EH (cell line): ENCODE measurements around the gene CD226.
"Not testable (repeated sequence)": the region's sequence is repeated elsewhere in the genome, so short reads cannot be mapped to it uniquely, and the experiment has no call there.

Experiments used
- DNase-seq: peaks from one replicate; pipeline ENCODE4 v3.0.0-alpha.2; 2015; ENCODE audit warnings: low read depth

The CD226 gene

DNA sequence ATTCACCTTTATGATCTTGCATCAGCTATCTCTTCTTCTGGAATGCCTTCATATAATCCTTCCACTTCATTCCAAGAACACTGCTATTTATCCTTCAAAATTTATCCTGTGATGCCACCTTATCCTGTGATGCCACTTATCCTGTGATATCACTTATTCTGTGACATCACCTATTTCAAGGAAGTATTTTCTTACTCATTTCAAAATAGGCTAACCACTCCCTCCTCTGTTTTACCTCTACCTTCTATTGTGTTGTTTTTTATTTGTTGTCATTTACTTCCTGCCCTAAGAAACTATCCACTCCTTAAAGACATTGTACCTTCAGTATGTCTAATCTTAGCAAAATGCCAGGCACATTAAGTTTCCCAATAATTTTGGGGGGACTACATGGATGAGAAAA lies 38.8 kb downstream of the CD226 start:
- no peak for DNase-seq

DNA sequence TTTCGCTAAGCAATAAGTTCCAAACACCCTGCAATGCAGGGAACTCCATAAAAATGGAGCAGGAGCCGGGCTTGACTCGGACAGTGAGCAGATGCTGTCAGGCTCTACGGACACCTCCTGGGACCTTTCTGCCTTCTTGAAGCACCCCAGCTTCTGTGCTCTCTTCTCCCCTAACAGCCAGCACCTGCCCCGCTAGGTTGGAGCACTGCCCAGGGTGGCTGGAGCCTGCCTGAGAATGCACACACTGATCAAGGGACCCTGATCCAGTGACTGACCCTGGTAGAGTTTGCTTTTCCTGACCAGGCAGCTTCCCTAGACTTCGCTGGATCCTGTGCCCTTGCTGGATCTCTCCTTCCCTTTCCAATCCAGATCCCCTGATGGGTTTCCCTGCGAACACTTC lies 40.9 kb downstream of the CD226 start:
- DNase-seq: no peak

DNA sequence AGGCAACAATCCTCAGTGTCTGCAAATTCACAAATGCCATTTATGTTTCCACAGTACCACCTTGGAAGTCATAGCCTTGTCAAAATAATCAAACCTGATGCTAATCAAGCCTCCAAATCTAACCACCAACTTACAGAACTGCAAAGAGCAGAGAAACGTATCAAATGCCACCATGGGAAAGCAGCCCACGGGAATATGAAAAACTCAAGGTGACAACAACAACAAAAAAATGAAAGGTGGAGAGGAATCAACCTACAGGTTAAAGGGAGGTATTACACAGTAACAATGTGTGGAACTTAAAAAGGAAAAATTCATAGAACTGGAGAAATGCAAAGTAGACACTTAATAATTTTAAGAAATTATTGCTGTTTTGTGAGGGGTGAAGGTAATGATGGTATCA lies 46.7 kb downstream of the CD226 start:
- no peak for DNase-seq

DNA sequence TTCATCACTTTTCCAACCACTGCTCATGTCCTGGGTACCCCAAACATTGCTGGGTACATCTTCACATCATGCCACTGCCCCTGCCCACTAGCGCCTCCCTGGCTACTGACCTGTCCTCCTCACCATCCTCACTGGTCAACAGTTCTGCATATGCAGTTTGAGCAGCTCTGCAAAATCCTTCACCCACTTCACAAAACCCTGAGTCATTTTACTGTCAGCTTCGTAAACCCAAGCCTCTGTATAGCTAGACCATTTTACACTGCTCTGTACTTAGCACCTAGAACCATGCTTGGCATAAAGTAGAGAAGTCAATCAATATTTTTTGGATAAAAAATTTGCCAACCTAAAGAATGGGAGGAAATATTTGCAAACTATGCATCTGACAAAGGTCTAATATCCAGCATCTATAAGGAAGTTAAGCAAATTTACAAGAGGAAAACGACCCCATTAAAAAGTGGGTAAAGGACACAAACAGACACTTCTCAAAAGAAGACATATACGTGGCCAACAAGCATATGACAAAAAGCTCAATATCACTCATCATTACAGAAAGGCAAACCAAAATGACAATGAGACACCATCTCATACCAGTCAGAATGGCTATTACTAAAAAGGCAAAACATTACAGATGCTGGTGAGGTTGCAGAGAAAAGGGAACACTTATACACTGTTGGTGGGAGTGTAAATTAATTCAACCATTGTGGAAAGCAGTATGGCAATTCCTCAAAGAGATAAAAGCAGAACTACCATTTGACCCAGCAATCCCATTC lies 48.3 kb downstream of the CD226 start:
- DNase-seq: not testable (repeated sequence)

DNA sequence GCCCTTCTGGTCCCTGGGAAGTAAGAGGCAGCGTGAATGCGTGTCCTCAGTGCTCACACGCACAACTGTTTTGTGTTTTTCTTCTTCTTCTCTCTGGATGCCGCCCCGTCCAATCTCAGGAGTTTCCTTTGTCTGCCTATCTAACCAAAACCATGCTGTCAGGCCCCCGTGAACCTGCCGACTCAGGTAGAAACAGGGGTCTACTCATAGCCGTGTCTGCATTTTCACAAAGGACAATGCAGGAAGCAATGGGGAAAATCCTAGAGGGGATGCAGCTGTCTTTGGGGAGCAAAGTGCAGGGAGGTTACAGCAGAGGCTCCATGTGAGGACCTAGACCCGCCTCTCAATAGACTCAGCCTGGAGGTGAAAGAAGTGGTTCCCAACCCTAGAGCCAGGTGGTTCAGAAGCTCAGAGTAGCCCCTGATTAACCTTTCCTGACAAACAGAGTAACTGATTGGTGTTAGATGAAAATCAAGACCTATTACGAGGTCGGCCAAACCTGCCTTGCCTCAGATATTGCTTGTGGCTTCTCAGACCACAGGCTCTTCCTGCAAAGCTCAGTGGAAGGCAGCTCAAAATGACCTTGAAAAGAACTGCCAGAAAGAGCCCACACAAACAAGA lies 49.3 kb downstream of the CD226 start:
- no peak for DNase-seq

DNA sequence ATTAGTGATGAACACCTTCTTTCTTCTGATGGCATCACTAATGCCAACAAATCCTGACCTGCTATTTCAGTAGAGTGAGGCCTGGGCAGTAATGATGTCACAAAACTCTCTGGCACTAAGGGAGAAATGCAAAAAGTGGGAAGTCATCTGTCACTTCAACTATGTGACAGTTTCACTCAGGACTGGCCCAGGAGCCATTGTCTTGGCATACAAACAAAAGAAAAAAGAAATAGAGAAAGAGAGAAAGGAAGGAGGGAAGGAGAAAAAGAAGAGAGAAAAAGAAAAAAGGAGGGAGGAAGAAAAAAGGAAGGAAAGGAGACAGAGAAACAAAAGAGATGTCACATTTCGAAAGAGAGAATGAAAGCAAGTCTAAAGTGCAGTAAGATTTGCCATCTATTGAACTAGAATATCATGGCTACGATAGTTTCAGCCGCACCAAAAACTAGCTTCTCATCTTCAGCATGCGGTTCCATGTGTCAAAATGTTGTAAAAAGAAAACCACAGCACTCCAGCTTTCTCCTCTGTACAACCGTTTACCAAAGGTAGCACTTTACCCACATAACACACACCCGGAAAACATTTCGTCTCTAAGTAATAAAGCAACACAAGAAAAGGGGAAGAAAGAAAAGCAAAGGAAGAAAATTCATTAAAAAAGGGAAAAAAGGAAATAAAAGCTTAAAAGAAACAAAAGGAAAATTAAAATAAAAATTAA lies 50.1 kb downstream of the CD226 start:
- DNase-seq: no peak

DNA sequence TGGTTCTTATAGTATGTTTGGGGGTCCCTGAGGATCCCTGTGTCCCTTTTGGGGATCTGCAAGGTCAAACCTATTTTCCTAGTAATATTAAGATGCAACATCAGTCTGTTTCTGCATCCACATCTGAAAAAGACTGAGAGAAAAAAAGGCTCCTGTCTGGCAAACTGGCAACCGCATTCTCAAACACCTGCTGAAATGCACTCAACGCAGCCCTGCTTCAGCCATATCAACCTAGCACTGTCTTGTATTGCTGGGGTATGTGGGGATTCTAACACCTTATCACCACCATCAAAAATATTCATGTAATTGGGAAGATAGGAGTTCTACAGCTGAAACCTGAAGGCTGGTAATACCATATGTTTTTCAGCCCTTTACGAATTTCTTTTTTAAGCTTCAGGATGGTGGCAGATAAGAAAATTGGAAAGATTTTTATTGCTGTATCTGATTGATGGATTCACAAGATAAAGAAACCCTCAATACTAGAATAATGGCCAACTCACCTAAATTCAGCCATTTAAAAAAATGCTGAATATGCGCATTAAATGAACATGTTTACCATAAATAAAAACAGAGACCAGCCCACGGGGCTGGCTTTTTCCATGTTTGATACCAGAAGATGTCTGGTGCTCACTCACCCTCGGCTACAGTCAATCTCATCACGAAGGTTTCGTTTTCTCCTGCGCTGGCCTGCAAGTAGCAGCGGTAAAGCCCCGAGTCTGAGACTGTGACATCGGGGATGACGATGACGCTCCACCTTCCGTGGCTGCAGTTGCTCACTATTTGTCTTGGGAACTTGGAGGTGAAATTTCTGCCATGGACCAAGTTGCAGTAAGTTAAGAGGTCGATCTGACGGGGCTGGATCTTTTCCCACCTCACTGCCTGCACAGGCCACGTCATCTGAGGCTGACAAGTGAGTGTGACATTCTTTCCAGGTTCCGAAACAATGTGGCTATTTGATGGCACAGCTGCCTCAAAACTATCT lies 52.3 kb downstream of the CD226 start:
- no peak for DNase-seq

DNA sequence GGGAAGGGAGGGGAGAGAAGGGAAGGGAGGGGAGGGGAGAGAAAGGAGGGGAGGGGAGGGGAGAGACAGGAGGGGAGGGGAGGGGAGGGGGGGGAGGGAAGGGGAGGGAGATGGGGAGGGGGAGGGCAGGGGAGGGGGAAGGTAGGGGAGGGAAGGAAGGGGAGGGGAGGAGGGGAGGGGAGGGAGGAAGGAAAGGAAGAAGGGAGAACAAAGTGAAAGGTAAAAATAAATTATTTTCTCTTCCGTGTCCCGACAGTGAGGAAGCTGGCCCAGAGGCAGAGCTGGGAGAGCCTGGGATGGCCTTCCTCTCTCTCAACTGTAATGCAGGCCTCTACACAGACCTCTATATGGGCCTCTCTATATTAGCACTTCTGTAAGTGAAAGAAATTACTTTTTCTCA lies 53.2 kb downstream of the CD226 start:
- DNase-seq: no peak

DNA sequence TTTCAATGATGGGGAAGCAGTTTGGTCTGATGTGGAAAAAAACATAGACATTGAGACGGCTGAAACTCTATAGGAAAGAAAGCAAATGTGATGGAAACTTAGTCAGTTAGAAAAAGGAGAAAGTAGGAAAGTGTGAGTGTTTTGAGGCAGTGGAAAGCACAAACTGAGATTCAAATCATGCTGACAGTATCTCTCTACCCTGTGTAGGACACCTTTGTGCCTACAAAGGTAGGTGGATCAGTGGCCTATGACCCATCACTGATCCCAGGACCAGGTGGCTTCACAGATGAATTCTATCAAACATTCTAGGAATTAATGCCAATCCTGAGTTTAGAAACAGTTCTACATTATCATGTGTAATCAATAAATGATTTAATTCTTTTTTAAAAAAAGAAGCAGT lies 57.1 kb downstream of the CD226 start:
- no peak for DNase-seq

DNA sequence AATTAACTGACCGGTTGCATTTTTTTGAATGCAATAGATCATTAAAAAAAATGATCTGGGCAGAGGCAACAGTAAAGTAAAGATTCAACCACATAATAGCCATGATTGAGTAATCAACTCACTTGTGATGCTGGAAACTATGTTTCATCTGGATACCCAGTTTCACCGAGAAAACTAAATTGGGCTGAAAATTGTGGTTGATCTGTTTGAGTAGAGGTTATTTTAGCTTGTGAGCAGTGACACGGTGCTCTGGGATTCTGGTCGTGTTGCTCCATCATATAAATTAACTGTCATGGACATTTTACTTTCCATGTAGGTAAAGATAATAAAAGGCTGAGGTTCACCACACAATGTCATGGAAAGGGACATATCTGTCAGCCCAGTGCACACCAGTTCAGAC lies 58.7 kb downstream of the CD226 start:
- DNase-seq: no peak

DNA sequence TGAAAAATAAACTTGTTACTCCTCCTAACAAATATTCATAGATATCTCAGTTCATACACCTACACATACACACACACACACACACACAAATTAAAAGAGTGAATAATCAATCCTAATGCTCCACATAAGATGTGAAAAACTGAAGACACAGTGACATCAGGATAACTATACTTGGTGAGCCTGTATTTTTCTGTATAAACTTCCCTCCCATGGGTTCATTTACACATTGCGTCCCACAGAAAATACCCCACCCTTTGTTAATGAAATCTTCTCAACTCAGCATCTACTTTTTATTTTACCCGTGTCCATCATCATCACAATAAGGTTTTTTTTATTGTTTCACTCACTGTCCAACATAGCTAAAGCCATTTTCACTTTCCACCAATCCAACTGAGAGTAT lies 60.4 kb downstream of the CD226 start:
- no peak for DNase-seq

DNA sequence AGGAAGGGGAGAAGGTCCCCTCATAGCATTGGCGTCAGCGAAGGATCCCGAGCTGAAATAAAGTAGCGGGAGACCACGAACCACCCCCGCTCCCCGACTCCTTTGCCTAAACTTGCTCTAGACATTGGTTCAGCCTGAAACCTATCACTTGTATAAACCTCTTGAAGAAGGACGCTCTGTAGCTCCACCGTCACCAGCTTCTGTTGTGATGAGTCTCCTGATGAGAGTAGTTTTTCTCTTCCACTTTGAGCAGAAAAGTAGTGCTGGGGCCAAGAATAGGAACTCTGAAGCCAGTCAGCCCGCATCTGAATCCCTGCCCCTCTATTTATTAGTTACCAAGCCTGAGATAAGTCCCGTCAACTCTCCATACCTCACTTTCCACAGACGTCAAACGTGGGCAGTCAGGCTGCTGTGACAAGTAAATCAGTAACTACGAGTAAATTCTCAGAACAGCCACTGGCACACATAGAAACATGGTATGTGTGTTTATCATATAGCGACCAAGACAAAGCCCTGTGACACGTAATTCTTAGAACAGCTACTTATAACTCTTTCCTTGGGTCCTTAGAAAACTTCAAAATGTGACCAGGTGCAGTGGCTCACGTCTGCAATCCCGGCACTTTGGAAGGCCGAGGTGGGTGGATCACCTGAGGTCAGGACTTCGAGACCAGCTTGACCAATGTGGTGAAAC lies 61.7 kb downstream of the CD226 start:
- DNase-seq: no peak

DNA sequence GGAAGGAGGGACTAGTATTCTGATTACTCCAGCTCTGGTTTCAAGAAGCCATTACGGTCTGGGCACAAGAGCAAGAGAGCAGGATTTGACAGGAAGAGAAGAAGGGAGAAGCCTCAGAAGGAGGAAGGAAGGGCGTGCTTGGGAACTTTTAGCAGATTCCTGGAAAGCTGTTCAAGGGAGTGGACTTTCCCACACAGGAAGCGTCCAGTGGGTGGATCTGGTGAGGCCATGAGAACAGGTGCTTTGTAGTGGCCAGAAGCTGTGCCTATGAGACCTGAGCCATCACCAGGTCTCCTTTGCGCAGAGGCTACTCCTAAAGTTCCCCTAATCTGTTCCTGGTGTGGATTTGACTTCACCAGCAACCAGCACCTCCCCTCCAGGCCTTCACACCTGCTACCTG lies 62.3 kb downstream of the CD226 start:
- DNase-seq: no peak

DNA sequence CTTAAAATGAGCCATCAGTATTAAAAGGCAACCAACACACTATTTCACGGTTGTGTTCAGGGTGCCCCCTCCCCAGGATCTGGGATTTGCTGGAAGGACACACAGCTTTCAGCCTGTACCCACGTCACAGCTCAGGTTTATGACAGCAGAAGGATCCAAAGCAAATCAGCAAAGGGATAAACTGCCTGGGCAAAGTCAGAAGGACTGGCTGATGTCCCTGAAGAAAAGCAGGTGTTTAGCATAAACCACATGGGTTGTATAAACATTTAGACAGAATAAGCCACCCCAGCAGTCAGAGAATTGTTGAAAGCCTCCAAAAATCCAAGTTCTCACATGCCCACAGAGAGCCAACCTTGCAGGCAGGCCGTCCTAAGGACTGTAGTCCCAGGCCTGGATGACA lies 63.9 kb downstream of the CD226 start:
- DNase-seq: no peak

DNA sequence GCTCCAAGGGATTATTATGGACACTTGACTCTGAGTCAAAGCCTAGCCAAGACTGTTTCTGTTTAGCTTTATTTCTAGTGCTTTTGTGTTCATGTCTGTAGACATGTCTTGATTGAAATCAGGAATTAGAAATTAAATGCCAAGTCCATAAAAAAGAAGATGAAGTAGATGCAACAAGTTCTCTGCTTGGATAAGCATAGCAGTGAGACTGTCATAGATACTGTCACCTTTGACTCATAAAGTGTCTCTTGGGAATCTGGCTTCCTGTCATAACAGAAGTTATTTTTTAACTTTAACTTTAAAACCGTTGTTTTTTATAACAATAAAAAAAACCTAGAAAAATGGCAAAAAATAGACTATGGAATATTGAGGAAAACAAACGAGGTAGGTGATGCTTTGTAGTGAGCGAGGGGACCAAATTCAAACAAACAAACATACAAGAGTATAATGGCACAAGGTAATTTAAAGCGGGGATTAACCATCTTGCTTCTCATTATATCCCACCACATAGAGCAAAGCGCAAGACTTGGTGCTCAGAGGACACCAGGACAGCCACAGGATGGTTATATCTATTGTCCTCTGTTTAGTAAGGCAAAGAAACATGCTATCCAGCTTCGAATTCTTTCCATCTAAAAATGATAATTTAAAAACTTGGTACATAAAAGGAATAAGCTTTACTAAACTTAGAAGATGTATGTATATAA lies 64.6 kb downstream of the CD226 start:
- peak; percentile 3 for DNase-seq

DNA sequence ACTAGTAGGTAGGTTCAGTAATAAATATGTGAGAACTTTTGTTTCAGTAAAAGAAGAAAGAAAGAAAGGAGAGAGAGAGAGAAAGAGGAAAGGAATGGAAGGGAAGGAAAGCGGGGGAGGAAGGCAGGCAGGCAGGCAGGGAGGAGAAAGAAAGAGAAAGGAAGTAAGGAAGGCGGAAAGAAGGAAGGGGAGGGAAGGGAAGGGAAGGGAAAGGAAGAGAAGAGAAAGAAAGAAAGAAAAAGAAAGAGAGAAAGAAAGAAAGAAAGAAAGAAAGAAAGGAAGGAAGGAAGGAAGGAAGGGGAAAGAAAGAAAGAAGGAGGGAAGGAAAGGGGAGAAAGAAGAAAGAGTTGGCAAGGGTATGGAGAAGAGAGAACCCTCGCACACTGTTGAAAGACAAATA lies 67.6 kb downstream of the CD226 start:
- no peak for DNase-seq

DNA sequence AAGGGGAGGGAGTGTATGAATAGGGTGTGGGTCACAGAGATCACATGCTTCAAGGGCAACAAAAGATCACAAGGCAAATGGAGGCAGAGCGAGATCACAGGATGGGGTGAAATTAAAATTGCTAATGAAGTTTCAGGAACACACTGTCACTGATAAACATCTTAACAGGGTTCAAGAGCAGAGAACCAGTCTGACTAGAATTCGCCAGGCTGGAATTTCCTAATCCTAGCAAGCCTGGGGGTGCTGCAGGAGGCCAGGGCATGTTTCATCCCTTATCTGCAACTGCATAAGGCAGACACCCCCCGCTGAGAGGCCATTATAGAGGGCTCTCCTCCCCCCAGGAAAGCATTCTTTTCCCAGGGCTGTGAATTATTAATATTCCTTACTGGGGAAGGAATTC lies 68.6 kb downstream of the CD226 start:
- DNase-seq: not testable (repeated sequence)

DNA sequence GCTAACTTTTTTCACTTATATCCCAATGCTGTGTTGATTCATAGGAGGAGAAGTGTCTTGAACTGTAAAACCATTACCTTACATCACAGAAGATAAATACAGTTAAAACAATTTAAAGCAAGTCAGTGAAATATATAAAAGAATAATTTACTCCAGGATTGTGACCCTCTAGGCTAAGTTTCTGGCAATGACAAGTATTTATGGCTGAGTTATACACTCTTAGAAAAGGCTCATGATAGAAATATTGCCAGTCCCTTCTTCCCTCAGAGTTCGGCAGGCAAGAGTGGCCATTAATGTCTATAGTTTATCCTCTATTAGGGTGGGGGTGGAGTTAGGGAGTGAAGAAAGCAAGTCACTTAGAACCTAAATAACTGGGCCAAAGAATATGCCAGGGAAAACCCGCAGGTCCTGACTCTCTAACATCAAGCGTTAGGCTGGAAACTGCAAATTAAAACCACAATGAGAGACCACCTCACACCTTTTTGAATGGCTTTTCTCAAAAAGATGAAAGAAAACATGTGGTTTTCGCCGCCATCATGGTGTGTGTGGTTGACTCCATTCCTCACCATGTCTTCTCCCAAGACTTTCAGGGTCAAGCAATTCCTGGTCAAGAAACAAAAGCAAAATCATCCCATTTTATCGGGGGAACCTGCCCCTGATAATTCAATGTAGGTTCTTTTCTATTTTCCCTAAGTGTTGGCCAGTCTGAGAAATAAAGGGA lies 69.3 kb downstream of the CD226 start:
- no peak for DNase-seq

DNA sequence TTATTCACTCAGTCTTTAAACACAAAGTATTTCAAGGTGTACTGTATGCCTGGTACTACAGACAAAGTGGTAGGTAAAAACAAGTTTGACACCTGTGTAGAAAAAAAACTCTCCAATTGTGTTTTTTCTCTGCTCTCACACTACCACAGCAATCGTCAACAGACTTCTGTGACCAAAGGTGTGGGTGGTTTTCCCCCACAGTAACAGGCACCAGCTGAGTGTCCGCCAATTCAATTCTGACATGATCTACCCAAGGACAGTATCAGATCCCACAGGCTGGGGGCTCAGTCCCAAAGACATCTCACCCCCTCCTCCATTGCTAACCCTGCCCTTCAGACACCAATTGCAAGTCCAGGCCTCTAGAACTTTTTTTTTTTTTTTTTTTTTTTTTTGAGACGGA lies 71.2 kb downstream of the CD226 start:
- DNase-seq: no peak

DNA sequence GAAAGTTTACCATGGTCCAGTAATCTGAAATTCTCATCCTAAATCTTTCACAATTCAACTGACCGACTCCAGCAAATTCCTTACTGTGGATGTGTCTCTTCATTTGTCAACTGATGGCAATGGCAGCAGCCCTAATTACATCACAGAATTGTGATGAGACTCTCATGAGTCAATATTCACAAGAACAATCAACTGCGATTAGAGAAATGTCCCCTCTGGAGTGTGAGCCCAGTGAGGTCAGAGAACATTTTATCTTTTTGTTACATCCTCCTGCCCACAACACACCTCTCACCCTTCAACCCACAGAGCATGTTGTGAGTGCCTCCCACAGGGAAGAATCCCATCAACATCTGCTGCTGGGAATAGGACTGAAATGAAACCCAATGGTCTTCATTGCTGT lies 73.6 kb downstream of the CD226 start:
- DNase-seq: peak; percentile 14
